KMS-11 (cell line): ENCODE data around the gene FCHSD2.

ENCODE experiments used
- H2AFZ ChIP-seq: fragments of 200-600 bp; sonication (generic); 2 replicates; pipeline ENCODE4 v1.6.1; 2016; ENCODE audit warnings: antibody characterized with exemption, mixed run types, low read depth
- H3K27ac ChIP-seq: fragments of 200-600 bp; sonication (generic); 2 replicates; pipeline ENCODE4 v1.6.1; 2016; ENCODE audit warnings: mild to moderate bottlenecking, mixed run types
- H3K27me3 ChIP-seq: fragments of 200-600 bp; sonication (generic); 2 replicates; pipeline ENCODE4 v1.6.1; 2017; ENCODE audit warnings: mild to moderate bottlenecking, low read depth, mixed run types, moderate library complexity; ENCODE audit not compliant: insufficient read depth
- H3K36me3 ChIP-seq: fragments of 200-600 bp; sonication (generic); 2 replicates; pipeline ENCODE4 v1.6.1; 2017; ENCODE audit warnings: mild to moderate bottlenecking, mixed run types; ENCODE audit not compliant: insufficient read depth
- H3K4me1 ChIP-seq: fragments of 200-600 bp; sonication (generic); 2 replicates; pipeline ENCODE4 v1.6.1; 2016; ENCODE audit warnings: mild to moderate bottlenecking, low read depth, mixed run types; ENCODE audit not compliant: poor library complexity, severe bottlenecking
- H3K4me2 ChIP-seq: fragments of 200-600 bp; sonication (generic); 2 replicates; pipeline ENCODE4 v1.7.0; 2016; ENCODE audit warnings: mild to moderate bottlenecking, mixed run types
- H3K4me3 ChIP-seq: fragments of 200-600 bp; sonication (generic); IDR thresholded peaks from 2 replicates; pipeline ENCODE4 v1.6.1; 2017; ENCODE audit warnings: low read depth, low read length, mixed read lengths; ENCODE audit not compliant: insufficient read depth
- H3K79me2 ChIP-seq: fragments of 200-600 bp; sonication (generic); 2 replicates; pipeline ENCODE4 v1.6.1; 2016; ENCODE audit warnings: low read depth, mixed run types; ENCODE audit not compliant: insufficient read depth
- H3K9ac ChIP-seq: fragments of 200-600 bp; sonication (generic); 2 replicates; pipeline ENCODE4 v1.6.1; 2016; ENCODE audit warnings: mild to moderate bottlenecking, mixed run types
- H4K20me1 ChIP-seq: fragments of 200-600 bp; sonication (generic); 2 replicates; pipeline ENCODE4 v1.6.1; 2016; ENCODE audit warnings: mild to moderate bottlenecking, mixed run types; ENCODE audit not compliant: insufficient read depth
- TF ChIP-seq, protein P1 (sequence below): fragments of 200-600 bp; sonication (generic); conservative IDR thresholded peaks from 2 replicates; pipeline ENCODE4 v1.6.1; 2017; ENCODE audit warnings: low read depth, mild to moderate bottlenecking, antibody characterized with exemption, low read length, moderate library complexity, mixed read lengths

FCHSD2 gene

GRCh38 chr11:73156686-73157085, 14.6 kb upstream of the FCHSD2 start:
- Histone ChIP-seq H3K36me3 (no peaks in the 10 kb centered on the region), H3K4me3 (no peak overlapping the region), H3K27me3 (no peaks in the 10 kb centered on the region), H3K9ac (no peak overlapping the region), H3K4me1 (peaks cover 83% of the 10 kb centered on the region), H3K79me2 (no peaks in the 10 kb centered on the region), H3K4me2 (peak overlapping the region; percentile 29), H4K20me1 (no peaks in the 10 kb centered on the region), H2AFZ (no peak overlapping the region), H3K27ac (no peak overlapping the region)
- TF ChIP-seq, protein P1, sequence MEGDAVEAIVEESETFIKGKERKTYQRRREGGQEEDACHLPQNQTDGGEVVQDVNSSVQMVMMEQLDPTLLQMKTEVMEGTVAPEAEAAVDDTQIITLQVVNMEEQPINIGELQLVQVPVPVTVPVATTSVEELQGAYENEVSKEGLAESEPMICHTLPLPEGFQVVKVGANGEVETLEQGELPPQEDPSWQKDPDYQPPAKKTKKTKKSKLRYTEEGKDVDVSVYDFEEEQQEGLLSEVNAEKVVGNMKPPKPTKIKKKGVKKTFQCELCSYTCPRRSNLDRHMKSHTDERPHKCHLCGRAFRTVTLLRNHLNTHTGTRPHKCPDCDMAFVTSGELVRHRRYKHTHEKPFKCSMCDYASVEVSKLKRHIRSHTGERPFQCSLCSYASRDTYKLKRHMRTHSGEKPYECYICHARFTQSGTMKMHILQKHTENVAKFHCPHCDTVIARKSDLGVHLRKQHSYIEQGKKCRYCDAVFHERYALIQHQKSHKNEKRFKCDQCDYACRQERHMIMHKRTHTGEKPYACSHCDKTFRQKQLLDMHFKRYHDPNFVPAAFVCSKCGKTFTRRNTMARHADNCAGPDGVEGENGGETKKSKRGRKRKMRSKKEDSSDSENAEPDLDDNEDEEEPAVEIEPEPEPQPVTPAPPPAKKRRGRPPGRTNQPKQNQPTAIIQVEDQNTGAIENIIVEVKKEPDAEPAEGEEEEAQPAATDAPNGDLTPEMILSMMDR, result no peak

DNA sequence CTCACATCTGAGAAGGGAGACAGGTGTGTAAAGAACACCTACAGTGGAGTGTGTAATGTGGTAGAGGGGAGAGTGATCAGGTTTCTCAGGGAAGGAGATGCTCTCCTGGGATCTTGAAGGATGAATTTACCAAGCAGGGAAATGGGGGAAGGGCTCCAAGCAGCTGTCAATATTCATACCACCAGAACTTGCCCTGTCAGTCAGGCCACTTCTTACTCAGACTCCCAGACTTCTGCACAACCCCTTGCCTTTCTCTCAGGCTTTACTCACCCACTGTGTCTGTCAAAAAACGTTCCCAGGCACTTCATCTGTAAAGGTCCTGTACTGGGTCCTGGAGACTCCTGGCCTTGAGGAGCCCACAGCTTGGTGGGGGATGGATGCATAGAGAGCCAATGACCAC, 14.0 kb upstream of the FCHSD2 start:
- H3K9ac ChIP-seq, result no peak overlapping the region
- peaks cover 89% of the 10 kb centered on the region for H3K4me1 ChIP-seq
- H3K4me2 ChIP-seq, result peak overlapping the region; percentile 29
- H3K27me3 ChIP-seq, result no peaks in the 10 kb centered on the region
- no peaks in the 10 kb centered on the region for H4K20me1 ChIP-seq
- no peak overlapping the region for H3K4me3 ChIP-seq
- TF ChIP-seq, protein P1, result no peak
- no peaks in the 10 kb centered on the region for H3K79me2 ChIP-seq
- no peaks in the 10 kb centered on the region for H3K36me3 ChIP-seq
- no peak overlapping the region for H2AFZ ChIP-seq
- H3K27ac ChIP-seq, result no peak overlapping the region

DNA sequence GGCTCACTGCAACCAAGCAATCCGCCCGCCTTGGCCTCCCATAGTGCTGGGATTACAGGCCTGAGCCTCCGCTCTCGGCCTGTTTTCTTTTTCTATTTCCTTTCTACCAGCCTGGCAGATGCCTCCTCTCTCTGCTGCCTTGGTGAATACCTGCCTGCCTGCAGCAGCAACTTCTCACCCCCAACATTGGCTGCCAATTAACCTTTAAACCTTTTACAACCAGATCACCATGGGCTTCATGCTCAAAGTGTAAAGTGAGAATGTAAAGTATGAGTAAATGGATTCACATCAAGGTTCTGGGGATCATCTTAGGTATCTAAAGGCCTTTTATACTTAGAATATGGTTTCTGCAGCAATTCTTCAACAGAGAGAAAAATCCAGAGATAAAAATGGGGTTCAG, 13.0 kb upstream of the FCHSD2 start:
- Histone ChIP-seq H3K27ac (peak overlapping the region; percentile 64), H2AFZ (no peak overlapping the region; the same call in 1 of the 2 replicates), H3K36me3 (no peaks in the 10 kb centered on the region), H4K20me1 (no peaks in the 10 kb centered on the region), H3K4me2 (peak overlapping the region; percentile 69), H3K4me3 (no peak overlapping the region), H3K27me3 (no peaks in the 10 kb centered on the region), H3K79me2 (no peaks in the 10 kb centered on the region), H3K4me1 (peaks cover 97% of the 10 kb centered on the region), H3K9ac (no peak overlapping the region)
- TF ChIP-seq, protein P1, result no peak

DNA sequence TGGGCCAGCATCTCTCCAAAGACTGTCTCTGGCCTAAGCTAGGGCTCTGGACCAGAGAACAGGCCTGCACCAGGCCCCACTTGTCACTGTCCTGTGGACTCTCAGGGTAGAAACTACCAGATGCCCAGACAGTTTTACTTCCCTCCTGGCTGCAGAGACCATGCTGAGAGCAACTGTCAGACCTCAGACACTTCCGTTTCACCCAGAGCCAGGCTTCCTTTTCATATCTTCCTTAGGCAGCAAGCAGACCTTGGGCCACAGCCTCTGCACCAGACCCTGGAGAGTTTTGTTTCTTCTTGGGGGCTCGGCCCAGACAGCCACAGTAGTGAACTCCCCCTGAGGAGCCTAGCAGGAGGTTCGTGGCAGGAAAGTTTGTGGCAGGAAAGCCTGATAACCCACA, 12.1 kb upstream of the FCHSD2 start:
- H3K4me3 ChIP-seq, result no peak overlapping the region
- H3K4me1 ChIP-seq, result peaks cover 96% of the 10 kb centered on the region
- peak overlapping the region; percentile 69 for H3K4me2 ChIP-seq
- 0 out of 2 replicates have a peak overlapping the region, but pooled peaks have one; percentile 24 for H3K9ac ChIP-seq
- H3K36me3 ChIP-seq, result no peaks in the 10 kb centered on the region
- peak overlapping the region; percentile 25; the same call in 1 of the 2 replicates for H2AFZ ChIP-seq
- peak overlapping the region; percentile 64 for H3K27ac ChIP-seq
- no peaks in the 10 kb centered on the region for H3K27me3 ChIP-seq
- no peaks in the 10 kb centered on the region for H3K79me2 ChIP-seq
- H4K20me1 ChIP-seq, result no peaks in the 10 kb centered on the region
- TF ChIP-seq, protein P1, result no peak
